OCI-LY7 (cell line): Measurements from ENCODE around the gene RAB3D.

ENCODE experiments used
- CTCF ChIP-seq: fragments of 200-600 bp; sonication (generic); conservative IDR thresholded peaks from 2 replicates; pipeline ENCODE4 v1.5.1; 2014; ENCODE audit warnings: mild to moderate bottlenecking, antibody characterized with exemption, low read length, moderate library complexity, mixed read lengths
- EZH2phosphoT487 ChIP-seq: fragments of 200-600 bp; sonication (generic); IDR thresholded peaks from 2 replicates; pipeline ENCODE4 v1.6.1; 2018; ENCODE audit warnings: low read depth, borderline replicate concordance, mild to moderate bottlenecking, mixed run types, antibody characterized with exemption, low read length, moderate library complexity, mixed read lengths

- no peak for TF ChIP-seq CTCF
- no peak for TF ChIP-seq EZH2phosphoT487
Measured at GRCh38 chr19:11304936-11305335, 34.5 kb downstream of the RAB3D start.
